Measurements from ENCODE around the gene HLA-DPA1.

- TF ChIP-seq CTCF (IDR thresholded peaks at IDR 0.05) (no peak), EP300 (IDR thresholded peaks at IDR 0.05; ENCODE audit: low read depth) (no peak), POLR2AphosphoS5 (IDR thresholded peaks at IDR 0.05) (no peak)
These were observed 34.9 kb upstream of the HLA-DPA1 start for GRCh38 chr6:33108307-33108706.
